ENCODE data around the gene LIN54. TPM values are rescaled to one million over a fixed set of nuclear protein-coding genes. Genes with fewer than 3 reads are reported as not detected.

LIN54 gene
- total and polyA plus RNA-seq, 9 of the 15 experiments (the other 6 are each of a cell fraction or from before 2014, with no cell fraction given) = 2.2 to 22.5 (median 15.8) TPM

DNA sequence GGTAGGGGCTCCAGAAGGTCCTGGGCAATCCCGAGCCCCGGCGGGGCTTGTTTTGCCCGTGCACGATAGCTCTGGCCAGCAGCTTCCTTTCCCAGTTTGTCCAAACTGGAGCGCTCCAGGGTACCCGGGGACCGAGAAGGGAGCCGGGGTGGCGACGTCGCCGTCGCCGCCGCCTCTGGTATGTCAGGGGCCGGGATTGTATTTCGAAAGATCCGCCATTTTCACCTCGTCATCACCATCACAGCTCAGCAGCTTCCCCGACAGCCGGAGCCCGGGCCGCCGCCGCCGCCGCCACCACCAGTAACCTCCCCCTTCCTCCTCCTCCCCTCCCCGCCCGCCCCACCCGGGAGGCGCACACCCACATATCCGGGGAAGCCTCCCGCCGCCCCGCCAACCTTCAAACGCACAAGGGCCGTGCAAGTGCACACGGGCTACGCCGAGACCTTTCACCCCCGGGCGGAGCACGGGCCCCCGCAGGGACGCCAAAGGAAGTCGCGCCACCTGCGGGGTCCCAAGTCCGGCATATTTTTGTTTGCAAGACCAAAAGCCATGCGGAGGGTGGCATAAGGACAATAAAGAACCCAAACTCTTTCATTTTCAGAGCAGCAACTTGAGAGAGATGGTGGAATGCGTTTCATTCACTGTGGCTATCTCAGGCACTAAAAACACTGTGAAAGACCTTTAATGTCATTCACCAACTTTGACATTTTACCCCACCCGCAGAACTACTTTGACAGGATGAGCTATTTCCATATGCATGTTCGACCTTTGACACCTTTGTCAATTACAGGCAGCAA lies at the start of gene LIN54 (continued):
- TF ChIP-seq ZBTB40 (IDR thresholded peaks at IDR 0.05) (no peak), ZBTB40 (CRISPR knock-in tag; IDR thresholded peaks at IDR 0.05) (no peak), ZNF398 (CRISPR knock-in tag; IDR thresholded peaks at IDR 0.05) (no peak), CREB1 (IDR thresholded peaks at IDR 0.05) (peak; percentile 68), CREB1 (CRISPR knock-in tag; IDR thresholded peaks at IDR 0.05) (no peak), C11orf30 (IDR thresholded peaks at IDR 0.05; ENCODE audit: low read depth) (peak; percentile 74), ZNF444 (CRISPR knock-in tag; IDR thresholded peaks at IDR 0.05) (no peak)
- TF ChIP-seq, protein P1, sequence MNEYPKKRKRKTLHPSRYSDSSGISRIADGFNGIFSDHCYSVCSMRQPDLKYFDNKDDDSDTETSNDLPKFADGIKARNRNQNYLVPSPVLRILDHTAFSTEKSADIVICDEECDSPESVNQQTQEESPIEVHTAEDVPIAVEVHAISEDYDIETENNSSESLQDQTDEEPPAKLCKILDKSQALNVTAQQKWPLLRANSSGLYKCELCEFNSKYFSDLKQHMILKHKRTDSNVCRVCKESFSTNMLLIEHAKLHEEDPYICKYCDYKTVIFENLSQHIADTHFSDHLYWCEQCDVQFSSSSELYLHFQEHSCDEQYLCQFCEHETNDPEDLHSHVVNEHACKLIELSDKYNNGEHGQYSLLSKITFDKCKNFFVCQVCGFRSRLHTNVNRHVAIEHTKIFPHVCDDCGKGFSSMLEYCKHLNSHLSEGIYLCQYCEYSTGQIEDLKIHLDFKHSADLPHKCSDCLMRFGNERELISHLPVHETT (CRISPR knock-in tag; conservative IDR thresholded peaks at IDR 0.05 in 1 of 2, IDR thresholded peaks at IDR 0.05 in 1 of 2) = peak in 1 of 2 experiments; percentile 71; a peak in 2 of 4 replicates
- TF ChIP-seq, protein P2, sequence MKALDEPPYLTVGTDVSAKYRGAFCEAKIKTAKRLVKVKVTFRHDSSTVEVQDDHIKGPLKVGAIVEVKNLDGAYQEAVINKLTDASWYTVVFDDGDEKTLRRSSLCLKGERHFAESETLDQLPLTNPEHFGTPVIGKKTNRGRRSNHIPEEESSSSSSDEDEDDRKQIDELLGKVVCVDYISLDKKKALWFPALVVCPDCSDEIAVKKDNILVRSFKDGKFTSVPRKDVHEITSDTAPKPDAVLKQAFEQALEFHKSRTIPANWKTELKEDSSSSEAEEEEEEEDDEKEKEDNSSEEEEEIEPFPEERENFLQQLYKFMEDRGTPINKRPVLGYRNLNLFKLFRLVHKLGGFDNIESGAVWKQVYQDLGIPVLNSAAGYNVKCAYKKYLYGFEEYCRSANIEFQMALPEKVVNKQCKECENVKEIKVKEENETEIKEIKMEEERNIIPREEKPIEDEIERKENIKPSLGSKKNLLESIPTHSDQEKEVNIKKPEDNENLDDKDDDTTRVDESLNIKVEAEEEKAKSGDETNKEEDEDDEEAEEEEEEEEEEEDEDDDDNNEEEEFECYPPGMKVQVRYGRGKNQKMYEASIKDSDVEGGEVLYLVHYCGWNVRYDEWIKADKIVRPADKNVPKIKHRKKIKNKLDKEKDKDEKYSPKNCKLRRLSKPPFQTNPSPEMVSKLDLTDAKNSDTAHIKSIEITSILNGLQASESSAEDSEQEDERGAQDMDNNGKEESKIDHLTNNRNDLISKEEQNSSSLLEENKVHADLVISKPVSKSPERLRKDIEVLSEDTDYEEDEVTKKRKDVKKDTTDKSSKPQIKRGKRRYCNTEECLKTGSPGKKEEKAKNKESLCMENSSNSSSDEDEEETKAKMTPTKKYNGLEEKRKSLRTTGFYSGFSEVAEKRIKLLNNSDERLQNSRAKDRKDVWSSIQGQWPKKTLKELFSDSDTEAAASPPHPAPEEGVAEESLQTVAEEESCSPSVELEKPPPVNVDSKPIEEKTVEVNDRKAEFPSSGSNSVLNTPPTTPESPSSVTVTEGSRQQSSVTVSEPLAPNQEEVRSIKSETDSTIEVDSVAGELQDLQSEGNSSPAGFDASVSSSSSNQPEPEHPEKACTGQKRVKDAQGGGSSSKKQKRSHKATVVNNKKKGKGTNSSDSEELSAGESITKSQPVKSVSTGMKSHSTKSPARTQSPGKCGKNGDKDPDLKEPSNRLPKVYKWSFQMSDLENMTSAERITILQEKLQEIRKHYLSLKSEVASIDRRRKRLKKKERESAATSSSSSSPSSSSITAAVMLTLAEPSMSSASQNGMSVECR (CRISPR knock-in tag; IDR thresholded peaks at IDR 0.05) = no peak
